ENCODE measurements around the gene KIF3B.
"Not testable (repeated sequence)": the region's sequence is repeated elsewhere in the genome, so short reads cannot be mapped to it uniquely, and the experiment has no call there.

The KIF3B gene

DNA sequence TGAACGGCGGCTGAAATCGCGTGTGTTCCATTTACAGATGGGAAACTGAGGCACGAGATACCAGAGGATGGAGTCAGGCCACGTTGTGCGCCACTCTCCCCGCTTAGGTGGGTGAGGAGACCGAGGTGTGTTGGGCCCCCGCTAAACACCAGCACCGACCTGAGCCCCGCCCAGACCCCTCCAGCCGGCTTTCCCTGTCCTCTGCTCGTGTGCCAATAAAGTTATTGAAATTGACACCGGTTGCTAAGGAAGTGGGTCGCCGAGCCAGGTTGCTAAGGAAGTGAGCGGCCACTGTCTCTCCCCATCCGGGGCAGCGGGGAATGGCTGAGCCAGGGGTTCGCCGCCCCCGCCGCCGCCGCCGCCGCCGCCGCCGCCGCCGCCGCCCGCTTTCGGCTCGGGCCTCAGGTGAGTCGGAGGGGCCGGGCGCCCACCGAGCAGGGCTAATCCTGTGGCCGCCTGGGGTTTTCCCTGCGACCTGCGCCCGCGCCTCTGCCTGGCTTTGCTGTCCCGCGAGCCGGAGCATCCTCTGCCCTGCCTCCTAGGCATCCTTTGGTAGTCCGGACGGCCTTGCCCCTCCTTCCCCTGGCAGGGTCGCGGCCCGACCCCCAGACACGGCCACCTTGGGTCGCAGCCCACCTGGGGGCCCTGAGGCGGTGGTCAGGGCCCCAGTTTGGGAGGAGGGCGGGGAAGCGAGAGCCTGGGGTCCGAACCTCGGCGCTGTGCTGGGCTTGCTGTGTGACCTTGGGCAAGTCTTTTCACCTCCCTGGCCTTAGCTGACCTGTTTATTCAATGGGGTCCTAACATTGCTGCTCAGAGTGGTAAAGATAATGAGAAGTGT is at the start of gene KIF3B:
KIF3B (plus strand) TSS at position 291 of the 838 bp plus-strand sequence. CDS start 32,127 bp downstream, outside the sequence.
- DNase-seq (ENCODE audit: low read depth), result peak; percentile 86

DNA sequence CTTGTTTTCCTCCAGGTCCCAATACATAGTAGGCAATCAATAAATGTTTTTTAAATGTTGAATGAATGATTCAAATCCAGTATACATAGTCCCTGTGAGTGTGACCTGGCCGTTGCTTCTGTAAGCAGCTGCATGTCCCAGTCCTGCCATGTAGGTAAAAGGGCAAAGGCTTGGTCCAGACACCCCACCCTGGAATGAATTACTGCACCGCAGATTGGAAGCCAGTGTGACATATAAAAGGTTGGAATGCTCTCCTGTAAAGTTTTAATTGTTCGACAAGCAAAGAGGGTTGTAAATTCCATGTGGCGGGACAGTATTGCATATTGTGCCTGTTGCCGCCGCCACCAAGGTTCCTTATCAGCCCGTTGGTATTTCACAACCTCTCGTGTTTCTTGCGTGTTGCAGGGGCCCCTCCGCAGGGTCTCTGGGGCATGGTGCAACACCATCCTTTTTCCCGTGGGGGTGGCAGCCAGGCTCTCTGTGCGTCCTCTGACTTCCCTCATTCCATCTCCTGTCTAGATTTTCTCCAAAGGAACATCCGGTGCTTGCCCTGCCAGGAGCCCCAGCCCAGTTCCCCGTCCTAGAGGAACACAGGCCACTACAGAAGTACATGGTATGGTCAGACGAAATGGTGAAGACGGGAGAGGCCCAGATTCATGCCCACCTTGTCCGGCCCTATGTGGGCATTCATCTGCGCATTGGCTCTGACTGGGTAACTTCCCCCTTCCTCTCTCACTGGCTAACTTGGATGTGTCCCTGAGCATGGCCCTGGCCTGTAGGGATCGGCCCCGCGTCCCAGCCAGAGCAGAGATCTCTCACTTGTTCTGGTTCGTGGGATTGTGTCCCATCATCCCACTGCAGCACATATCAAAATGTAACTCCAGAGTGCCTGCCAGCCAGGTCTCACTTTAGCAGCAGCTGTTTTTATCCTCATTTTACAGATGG is 49.4 kb upstream of the KIF3B start:
- DNase-seq (ENCODE audit: low read depth), result no peak

DNA sequence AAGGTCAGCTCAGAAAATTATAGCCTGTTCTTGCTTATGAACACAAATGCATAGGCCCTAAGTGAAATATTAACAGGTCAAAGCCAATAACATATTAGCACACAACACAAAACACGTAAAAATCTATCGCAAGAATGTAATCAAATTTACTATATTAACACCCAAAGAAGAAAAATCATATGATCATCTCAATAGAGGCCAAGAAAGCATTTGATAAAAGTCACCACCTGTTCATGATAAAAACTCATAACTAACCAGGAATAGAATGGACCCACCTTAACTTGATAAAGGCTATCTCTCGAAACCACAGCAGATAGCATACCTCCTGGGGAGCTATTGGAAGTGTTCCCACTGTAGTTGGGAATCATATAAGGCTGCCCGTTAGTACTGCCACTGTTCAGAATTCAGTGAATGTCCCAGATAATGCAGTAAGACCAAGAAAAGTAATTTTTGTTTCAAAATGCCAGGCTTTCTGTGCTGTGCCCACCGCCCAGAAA is 48.2 kb upstream of the KIF3B start:
- DNase-seq (ENCODE audit: low read depth), result no peak

GRCh38 chr20:32230707-32231106 is 46.7 kb upstream of the KIF3B start:
- DNase-seq (ENCODE audit: low read depth), result no peak

DNA sequence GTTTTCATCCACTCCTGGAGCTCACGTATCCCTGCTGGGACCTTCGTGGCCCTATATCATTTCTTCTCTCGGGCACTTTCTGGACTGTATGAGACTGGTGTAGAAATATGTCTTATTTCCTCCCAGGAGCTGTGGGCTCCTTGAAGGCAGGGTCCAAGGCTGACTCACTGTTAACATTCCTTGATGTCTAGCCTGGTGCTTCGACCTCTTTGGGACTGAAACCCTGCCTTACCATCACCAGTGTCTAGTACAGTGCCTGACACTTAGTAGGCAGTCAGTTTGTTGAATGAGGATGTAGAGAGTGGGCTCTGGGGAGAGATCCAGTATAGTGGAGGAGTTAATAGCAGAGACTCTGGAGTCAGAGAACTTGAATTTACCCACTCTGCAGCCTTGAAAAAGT is 46.2 kb upstream of the KIF3B start:
- no peak for DNase-seq (ENCODE audit: low read depth)

GRCh38 chr20:32231847-32232246 is 45.6 kb upstream of the KIF3B start:
- peak; percentile 36 for DNase-seq (ENCODE audit: low read depth)

GRCh38 chr20:32232326-32232886 is 45.0 kb upstream of the KIF3B start:
- DNase-seq (ENCODE audit: low read depth), result no peak

GRCh38 chr20:32233286-32233685 is 44.2 kb upstream of the KIF3B start:
- DNase-seq (ENCODE audit: low read depth), result no peak

- no peak for DNase-seq (ENCODE audit: low read depth)
Measured at GRCh38 chr20:32234135-32234808, 43.2 kb upstream of the KIF3B start.

GRCh38 chr20:32235331-32236047 is 42.0 kb upstream of the KIF3B start:
- no peak for DNase-seq (ENCODE audit: low read depth)

DNA sequence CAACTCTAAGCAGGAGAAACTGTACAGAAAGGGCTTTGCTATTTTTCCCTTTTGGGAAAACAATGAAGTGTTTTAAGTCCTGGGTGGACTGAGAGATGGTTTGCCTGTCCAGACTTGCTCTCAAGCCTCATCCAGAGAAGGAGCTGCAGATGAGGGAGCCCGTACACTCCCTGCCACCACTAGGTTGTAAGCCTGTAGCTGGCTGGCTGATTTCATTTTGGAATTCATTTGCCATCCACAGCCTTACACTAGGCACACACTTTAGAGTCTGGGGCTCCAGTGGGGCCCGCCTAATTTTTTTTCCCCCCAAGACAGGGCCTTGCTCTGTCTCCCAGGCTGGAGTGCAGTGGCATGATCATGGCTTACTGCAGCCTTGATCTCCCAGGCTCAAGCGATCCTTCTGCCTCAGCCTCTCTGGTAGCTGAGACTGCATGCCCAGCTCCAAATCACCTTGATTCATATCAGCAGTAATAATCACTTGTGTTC is 41.4 kb upstream of the KIF3B start:
- DNase-seq (ENCODE audit: low read depth), result no peak

DNA sequence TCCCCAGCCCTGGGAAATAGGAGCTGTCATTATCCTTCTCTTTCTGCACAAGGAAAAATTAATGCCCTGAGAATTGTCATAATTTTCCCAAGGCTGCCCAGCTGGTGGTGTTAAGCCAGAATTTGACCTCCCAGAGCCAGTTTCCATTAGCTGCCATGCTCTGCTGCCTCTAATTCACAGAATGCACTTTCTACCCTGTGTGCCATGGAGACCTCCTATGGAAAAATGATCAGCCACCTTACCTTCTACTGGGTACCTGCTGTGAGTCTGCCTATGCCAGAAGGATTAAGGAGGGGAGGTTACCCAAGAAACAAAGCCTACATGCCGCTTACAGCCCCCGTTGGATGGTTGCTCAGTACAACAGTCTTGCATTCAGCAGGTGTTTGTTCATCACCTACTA is 40.6 kb upstream of the KIF3B start:
- DNase-seq (ENCODE audit: low read depth), result no peak

- no peak for DNase-seq (ENCODE audit: low read depth)
Measured at GRCh38 chr20:32237419-32237818, 40.0 kb upstream of the KIF3B start.

GRCh38 chr20:32238483-32239425 is 38.7 kb upstream of the KIF3B start:
- no peak for DNase-seq (ENCODE audit: low read depth)

DNA sequence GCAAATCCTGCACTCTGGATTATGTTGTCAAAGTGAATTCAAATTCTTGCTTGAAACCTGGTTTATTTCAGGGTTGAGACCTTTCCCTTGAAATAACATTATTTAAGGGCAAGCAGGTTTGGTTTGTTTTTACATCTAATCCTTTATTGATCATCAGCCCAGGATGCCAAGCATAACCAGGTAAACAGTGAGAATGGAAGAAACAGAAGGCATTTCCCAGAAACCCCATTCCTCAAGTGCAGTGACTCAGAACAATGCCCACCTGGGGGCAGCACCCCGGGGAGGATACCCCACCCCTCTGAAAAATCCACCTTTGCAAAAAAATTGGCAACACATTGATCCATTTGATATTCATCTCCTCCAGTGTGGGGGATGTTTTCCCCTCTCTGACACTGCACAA is 37.2 kb upstream of the KIF3B start:
- no peak for DNase-seq (ENCODE audit: low read depth)

DNA sequence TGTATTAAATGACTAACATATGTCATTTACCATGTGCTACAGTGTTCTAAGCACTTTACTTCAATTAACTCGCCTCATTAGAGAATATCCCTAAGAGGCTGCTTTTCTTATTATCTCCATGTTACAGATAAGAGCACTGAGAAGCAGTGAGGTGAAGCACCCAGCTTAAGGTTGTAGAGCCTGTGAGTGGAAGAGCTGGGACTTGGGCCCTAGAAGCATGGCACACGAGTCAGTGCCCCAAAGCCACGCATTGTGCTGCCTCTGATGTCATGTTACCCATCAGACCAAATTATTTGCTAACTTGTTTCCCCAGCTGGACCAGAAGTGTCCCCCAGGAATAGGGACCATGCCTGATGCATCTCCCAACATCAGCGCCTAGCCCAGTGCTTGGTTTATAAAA is 35.6 kb upstream of the KIF3B start:
- DNase-seq (ENCODE audit: low read depth), result no peak

DNA sequence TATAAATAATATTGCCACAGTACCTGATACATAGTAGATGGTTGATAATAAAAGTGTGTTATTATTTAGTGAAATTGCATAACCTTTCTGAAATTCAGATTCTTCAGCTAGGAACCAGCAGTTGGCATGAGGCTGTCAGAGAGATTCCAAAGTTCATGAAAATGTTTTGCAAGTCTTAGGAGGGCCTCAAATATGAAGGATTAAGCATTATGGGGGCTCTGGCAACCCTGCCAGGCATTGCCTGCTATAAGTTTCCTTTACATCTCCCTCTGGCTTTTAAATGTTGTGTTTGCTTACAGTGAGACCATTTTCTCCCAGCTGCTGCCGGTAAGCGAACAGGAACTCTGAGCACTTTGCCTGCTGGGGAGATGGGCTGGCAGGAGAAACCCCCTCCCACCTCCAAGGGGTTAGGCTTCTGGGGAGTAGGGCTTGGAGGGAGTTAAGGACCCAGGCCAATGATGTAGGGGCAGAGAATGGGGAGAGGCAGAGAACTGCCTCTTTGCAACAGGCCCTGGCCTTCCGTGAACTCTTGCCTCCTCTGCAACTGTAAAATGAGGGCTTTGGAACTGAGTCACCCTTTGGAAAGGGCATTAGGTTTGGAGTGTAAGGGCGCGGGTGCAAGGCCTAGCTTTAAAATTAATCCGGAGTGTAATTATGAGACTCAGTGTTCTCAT is 33.2 kb upstream of the KIF3B start:
- DNase-seq (ENCODE audit: low read depth), result no peak

- DNase-seq (ENCODE audit: low read depth), result no peak
Measured at GRCh38 chr20:32244959-32245358, 32.5 kb upstream of the KIF3B start.

GRCh38 chr20:32246208-32246607 is 31.2 kb upstream of the KIF3B start:
- DNase-seq (ENCODE audit: low read depth), result not testable (repeated sequence)
